Activated naive CD8-positive, alpha-beta T cell treated with anti-CD3 and anti-CD28 coated beads, Interleukin-2, amount 50 U/mL, for 16 hours (primary cell): Measurements from ENCODE around the gene ASB2.

Source experiments
- DNase-seq: peaks from one replicate; pipeline ENCODE4 v3.0.0-alpha.2; 2020; ENCODE audit warnings: low read depth, low spot score

The ASB2 gene

DNA sequence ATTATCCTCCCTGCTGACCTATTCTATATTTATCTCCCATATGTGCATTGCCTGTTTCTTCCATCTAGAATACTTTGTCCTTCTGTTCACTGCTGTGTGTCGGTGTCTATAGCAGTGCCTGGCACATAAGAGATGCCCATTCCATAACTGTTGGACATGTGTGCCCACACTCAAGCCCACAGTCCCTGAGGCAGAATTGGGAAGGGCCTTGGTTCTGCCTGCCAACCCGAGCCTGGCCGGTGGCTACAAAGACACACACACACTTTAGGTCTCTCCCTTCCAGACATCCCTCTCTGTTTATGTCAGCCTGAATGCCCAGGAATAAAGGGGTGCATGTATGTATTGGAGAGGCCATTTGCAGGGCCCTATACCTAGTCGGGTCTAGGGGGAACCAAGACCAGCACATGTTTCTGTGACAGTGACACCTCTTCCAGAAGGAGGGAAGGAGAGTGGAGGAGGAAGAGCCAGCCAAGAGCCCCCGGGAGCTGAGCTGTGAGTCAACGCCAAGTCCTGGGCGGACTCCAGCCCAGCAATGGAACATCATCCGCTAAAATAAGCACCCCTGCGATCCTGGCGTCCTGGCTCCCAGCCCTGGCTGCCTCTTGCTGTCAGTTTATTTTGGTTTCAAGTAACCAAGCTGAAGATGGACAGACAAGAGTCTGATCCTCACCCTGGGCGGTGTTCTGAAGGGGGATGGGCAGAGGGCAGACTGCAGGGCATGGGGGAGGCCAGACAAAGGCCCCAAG lies 4.3 kb upstream of the ASB2 start:
- DNase-seq, result no peak

DNA sequence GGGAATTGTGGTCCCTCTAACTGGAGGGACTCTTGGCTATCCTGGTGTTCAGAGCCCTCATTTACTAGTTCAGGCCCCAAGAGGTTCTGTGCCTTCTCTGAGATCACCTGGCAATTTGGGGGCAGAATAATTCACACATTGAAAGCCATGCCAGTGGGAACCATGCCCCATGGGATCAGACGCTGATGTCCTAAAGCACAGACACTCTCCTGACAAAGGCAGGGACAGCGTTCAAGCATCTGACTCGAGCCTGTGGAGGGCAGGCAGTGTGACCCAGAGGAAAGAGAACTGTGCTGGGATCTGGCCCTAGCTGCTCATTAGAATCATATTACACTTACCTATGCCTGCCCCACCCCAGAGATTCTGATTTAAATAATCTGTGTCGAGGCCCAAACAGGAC lies 2.4 kb upstream of the ASB2 start:
- DNase-seq, result no peak

DNA sequence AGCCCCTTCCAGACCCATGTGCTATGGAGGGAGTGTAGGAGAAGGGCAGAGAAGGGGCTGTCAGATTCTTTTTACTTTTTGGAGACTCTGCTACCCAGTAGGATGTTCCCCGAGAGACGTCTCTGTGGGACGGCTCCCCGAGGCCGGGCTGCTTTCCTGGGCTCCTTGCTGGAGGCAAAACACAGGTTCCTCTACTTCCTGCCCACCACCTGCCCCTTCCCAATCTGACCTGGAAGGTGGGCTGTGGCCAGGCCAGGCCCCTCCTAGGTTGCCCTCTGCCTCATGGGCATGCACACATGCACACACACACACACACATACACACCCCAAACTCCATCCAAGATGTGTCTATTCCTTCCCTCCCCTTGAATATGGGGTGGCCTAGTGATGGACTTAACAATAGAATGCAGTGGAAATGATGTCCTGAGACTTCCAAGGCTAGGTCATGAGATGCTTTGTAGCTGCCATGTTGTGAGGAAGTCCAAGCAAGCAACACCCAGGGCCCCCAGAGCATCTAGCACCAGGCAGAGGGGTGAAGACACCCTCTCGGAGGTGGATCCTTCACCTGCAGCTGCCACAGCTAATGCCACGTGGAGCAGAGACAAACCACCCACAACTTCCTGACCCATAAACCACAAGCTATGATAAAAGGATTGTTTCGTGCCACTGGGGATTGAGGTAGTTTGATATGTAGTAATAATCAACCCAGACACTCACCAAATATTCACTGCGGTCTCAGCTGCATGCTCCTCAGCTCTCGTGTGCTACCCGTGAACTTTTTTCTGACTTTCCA lies 1.6 kb upstream of the ASB2 start:
- DNase-seq, result peak; percentile 68

DNA sequence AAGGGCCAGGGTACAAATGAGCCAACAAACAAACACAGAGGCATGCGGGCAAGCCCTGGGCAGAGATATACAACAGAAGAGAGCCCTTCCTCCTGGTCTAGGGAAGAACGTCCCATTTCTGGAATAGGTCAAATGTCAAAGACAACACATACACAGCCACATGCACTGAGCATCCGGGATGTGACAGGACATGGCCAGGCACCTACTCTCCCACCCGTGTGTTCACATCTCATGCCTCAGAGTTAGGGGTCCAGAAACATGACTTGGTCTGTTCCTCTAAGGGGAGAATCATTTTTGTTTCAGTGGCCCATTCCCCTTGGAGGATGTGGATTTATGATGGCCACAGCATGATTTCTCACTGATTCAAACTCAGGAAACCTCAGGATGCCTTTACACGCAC lies 801 bp upstream of the ASB2 start:
- DNase-seq, result no peak

DNA sequence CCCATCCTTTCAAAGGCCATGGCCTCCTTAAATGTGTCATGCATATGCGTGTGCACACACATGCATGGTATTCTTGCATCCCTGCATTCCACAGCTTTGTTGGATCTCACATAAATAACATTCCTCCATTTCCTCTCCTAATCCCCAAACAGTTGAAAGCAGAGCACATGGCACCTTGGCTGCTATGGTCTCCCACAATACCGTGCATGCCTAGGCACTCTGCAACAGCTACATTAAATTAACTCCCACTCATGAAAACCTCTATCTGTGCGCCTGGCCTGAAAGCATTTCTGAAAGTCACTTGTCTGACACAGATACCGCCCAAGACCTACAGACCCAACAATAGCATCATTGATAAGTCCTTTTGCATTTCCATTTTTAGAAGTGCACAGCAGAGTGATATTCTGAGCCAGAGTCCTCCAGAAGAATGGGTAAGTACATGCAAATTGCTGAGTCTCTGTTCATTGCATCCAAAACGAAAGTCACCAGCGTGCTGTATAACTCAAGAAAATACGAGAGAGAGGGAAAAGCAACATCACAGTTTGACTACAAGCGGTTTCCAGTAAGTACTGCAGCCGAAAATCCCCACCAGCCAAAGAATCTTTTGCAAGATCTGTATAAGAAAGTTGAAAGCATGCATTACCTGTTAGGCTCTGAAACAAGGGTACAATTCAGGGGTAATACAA lies 436 bp downstream of the ASB2 start:
- DNase-seq, result no peak

DNA sequence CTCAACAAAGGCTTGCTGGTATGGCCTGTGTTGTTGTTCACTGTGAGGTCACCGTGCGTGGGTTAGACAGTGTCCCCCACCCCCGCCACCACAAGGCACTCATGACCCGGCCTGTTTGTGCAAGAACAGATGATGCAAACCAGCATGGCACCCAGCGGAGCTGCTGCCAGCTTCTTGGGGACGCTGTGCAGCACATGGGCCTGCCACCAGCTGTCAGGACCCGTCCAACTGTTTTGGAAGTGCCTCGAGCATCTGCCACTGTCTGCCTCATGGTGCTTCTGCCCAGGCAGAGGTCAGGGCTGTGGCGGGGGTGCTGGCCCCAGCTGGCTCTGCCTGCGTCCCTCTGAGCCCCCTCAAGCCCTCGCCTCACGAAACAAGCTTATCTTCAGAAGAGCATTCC lies 1.5 kb downstream of the ASB2 start:
- no peak for DNase-seq

DNA sequence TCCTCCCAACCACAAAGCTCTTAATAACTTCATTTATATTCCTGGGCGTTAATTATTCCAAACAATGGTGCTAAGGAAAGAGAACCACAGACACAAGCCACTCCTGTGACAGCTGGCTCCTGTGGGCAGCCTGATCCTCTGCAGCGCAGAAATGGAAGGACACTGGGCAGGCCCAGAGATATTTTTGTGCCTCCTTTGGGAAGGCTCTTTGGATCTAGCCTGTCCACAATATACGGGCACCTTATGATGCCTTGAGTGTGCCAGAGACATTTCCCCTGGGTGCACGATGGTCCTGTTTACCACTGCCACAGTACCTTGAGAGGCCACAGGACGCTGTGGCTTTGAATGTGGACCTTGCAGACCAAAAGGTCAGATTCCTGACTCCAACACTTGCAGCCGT lies 2.1 kb downstream of the ASB2 start:
- DNase-seq, result no peak

DNA sequence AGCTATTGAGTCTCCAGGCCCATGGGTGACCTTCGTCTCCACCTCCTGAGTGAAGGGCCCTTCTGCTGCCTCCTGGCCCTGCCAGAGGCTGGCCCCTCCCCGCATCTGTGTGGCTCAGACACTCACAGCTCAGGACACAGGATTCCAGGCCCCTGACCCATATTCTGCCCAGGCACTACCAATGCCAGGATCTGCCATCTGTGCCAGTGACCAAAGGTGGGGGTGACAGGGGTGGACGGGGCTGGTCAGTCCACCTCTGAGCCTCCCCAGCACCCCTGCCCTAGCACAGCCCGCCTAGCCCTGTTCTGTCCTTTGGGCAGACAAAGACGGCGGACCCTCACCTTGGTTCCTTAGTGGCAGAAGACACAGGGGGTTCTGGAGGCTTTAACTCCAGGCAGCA lies 2.8 kb downstream of the ASB2 start:
- DNase-seq, result no peak

DNA sequence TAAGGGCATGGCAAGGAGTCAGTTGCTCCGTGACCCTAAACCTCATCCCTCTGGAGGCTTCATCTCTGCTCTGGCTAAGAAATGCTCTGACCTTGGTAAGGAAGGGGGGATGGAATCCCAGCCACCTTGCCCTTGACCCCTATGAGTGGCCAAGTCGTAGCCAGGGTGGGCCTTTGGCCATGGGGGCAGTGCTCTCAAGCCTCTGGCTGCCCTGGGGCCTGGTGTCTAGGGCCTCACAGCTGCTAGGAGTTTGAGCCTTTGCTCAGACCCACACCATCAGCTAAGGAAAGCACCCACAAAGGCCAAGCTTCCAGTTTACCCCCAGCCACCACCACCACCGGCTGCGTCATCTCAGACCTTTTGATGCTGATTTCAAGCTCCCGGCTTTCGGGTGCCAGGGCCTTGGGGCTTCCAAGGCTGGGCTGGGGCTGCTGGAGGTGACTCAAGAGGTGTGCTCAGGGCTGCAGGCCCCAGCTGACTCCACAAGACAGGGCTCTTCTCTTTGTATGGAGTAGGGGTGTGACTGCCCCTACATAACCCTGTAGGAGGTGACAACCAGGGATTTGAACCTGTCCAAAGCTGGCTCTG lies 3.7 kb downstream of the ASB2 start:
- no peak for DNase-seq

DNA sequence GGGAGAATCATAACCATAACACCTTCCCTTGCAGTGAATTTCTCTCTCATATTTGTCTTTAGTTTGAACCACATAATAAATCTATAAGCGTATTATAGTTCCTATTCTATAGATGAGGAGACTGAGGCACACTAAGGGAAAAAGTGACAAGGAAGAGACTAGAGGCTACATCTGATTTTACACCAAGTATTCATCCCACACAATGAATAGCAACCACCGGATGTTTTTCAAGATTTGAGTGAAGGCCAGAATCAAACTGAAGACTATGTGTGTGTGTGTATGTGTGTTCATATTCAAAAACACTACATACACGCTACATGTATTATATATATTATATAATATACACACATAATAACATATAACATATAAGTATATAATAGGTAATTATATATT lies 4.7 kb downstream of the ASB2 start:
- DNase-seq, result no peak

DNA sequence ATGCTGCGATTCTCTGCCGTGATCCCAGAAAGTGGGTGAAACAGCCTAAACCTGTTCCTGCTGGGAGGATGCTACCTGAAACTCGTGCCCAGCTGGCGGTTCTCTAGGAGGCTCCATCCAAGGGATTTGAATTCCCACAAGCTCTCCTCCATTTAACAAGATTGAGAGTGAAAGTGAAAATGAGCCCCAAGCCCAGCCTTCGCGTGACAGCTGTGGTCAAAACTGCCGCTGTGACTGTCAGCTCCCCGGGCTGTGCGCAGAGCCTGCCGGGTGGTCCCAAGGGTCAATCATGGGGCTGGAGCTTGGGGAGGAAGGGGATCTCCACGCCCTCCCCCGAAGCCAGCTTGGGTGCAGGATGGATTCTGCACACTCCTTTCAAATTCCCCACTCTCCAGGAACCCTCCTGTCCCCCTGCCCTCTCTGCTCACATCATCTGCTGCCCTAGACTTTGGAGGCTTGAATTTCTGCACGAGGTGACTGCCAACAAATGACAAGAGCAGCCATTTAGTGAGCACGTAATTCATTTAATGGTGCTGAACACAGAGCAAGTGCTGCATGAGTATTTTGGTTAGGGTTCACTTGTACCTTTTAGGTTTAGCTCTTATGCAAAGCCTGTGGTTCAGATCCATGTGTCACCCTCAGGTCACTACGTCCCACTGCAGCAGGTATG lies 5.3 kb downstream of the ASB2 start:
- DNase-seq, result peak; percentile 46

DNA sequence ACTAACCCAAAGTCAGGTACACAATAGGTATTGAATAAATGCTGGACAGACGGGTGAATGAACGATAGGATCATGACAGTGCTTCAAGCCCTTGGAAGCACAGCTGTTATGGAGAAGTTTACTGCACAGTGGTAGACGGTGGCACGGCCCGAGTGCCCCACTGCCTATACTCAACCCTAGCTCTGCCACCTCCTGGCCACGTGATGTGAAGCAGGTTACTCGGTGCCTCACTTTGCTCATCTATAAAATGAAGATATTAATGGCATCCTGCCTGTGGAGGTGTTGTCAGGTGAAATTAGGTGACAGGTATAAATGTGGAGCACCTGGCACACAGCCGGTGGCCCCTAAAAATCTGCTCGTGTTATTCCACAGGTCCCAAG lies 5.8 kb downstream of the ASB2 start:
- DNase-seq, result peak; percentile 38

DNA sequence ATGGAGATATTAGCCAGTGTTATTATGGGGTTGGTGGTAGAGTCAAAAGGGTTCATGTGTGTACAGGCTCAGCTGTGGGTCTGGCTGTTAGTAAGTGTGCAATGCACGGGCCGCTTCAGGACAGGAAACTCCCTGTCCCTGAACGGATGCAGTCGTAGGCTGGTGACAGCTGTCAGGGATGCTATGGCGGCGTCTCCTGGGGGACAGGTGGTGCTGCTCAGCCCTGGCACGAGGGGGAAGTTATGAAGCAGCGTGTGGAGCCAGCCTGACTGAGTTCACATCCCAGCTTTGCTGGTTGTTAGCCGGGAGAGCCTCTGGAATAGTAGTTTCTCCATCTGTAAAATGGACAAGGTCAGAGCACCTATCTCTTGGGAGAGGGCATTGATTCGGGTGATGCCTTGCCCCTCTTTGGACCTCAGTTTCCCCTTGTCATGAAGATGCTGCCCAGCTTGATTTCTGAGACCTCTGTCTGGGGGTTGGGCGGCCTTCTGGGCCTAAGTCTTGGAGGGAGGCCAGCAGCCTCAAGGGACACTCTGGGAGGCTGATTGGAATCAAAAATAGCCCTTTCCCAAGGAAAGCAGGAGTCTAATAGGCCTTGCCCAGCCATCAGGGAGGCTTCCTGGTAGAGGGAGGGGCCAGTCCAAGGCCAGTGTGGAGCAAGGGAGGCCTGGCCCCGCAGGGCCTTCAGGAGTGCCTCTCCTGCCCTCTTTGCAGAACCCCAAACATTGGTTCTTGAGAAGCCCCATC lies 7.1 kb downstream of the ASB2 start:
- no peak for DNase-seq

DNA sequence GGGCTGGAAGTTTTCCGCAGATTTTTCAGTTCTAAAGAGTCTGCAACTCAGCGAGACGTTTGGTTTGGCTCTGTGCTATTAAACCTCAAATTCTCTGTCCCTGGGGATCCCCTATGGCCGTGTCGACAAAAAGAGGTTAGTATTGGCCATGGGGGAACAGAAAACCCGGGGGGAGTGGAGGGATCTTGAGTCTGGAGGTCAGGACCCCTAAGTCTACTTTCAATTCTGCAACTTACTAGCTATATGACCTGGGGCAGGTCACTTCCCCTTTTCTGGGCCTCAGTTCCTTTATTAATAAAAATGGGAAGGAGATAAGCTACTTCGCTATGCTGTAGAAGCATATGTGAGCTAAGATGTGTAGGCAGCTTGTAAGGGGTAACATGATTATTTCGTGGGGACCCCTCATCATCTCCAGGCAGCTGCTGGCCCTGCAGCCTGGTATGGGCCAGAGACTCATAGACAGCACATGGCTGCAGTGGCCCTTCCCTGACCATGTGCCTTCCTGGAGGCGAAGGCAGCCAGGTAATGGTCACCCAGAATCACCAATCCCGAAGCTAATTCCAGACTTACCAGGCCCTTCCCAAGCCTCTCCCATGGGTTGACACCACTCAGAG lies 8.6 kb downstream of the ASB2 start:
- no peak for DNase-seq

DNA sequence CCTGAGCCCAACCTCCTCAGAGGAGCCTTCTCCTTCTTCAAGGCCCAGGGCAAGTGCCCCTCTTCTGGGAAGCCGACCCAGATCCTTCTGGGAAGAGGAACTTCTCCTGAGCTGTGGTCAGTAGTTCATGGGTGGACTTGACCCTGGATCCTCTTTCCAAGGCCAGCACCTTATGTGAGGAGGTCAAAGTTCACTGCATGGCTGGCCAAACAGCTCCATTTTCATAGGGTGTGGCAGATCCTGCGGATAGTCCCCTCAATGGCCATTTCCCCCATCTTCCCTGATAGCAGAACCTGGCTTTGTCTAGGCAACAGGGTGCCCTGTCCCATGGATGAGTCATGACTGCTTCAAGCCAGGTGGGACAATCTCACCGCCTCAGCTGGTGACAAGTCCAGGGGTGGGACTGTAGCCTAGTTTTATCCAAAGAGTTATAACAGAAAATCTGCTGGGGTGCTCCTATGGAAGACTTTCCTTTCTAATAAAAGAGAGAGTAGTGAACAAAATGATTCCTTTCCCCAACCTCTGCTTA lies 10.4 kb downstream of the ASB2 start:
- no peak for DNase-seq

DNA sequence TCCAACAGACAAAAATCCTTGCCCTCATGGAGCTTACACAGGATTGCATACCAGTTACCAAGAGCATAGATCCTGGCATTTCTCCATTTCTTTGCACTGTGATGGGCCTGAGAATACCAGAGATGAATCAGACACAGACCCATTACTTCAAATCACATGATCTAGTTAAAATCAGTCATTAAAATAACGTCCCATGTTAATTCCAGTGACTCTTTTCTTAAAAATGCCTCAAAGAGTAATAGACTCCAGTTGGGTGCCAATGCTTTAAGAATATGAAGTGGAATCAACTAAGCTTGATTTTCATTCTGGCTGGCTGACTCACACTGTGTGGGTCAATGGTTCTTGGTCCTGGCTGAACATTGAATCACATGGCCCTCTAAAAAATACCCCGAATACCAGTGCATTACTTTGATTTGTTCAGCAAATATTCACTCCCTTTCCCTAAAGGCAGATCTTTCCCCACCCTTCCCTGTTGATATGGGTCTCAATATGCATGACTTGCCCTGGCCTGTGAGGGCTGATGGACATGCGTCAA lies 11.0 kb downstream of the ASB2 start:
- DNase-seq, result no peak

DNA sequence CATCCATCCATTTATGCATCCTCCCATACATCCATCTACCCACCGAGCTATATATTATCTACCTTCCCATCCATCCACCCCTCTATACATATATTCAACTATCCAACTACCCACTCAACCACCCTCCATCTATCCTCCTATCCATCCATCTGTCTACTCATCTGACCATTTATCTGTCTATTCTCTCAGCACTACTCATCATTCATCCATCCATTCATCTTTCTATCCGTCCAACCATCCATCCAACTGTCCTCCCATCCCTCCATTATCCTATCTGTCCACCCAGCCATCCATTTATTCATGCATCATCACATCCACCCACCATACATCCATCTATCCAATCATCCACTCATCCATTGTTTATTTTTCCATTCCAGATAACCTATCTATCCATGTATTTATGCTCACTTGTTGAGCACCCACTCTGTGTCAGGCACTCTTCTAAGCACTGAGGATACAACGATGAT lies 11.5 kb downstream of the ASB2 start:
- no peak for DNase-seq

DNA sequence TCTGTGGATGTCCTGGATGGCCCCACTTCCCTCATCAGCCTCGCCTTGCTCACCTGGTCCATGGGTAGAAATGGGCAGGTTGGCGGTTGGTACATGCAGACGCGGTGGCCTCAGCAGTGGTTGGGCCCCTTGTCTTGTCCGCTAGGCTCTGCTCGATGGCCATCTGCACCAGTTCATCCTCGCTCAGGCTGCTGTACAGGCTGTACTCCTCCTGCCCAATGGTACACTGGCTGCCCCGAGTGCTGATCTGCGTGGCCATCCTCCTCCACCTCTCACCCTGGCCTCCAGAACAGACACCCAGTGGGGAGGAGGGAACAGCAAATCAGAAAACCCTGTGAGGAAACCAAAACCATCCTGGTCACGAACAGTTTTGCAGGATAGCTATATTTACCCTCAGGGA lies 12.1 kb downstream of the ASB2 start:
- DNase-seq, result no peak

DNA sequence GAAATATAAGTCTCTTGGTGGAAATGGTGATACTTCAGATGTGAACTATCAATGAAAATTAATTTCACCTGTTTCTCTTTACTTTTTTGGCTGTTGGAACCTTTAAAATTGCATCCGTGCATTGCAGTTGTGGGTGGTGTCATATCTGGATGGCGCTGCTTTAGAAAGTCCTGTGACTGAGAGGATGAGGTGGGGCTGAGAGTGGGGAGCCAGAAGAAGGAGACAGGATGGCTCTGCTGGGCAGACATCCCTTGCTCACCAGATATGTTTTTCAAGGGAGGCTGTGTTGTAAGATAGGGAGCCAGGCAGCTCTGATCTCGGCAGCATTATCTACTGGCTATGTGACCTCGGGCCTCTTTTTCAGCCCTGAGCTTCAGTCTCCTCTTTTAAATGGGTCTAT lies 12.7 kb downstream of the ASB2 start:
- no peak for DNase-seq
